Measurements from ENCODE around the gene PPP2R5C.

PPP2R5C gene

DNA sequence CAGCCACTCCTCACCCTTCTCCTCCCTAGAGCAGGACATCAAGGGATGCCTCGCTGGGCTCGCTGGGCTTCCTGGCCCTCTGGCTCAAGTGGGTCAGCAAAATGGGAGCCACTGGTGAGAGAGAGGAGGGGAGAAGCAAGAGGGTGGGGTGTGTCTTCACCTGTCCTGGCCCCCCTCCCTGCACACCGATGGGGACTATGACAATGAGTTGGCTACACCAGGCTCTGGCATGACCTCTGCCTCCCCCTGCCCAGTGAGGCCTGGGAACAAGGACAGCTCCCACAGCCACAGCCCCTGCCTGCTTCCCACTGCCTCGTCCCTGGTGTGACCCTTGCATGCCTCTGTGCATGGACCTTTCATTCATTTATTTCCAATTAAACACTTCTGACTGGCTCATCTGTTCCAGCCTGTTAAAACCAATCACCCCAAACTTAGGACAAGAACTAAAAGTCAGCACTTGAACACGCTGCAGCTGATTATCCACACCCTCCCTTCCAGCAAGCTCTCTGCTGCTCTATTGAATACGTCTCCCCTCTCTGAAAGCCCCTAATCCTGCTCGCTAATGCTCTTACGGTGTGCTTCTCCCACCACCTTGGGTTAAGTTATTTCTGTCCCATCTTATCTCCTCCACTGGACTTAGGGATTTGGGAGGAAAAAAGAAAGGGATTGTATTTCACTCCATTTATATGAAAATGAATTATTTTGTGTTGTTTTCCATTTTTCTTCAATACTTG, 5.8 kb upstream of the PPP2R5C start:
- Histone ChIP-seq H3K4me3 (no peak overlapping the region), H3K27me3 (no peaks in the 10 kb centered on the region), H3K4me1 (peaks cover 5 to 33% (median 21%) of the 10 kb centered on the region in 10 experiments), H4K20me1 (no peaks in the 10 kb centered on the region), H3K9ac (no peak overlapping the region), H3K27ac (peak overlapping the region in 1 of 11 experiments; percentile 74; a peak in 1 of 22 replicates), H3K9me3 (replicated peaks in 1 of 11) (peaks cover 20 to 36% (median 26%) of the 10 kb centered on the region in 11 experiments), H3K4me2 (no peak overlapping the region), H3K36me3 (no peaks in the 10 kb centered on the region)
- TF ChIP-seq Cebpa-rat (IDR thresholded peaks at IDR 0.05): no peak

DNA sequence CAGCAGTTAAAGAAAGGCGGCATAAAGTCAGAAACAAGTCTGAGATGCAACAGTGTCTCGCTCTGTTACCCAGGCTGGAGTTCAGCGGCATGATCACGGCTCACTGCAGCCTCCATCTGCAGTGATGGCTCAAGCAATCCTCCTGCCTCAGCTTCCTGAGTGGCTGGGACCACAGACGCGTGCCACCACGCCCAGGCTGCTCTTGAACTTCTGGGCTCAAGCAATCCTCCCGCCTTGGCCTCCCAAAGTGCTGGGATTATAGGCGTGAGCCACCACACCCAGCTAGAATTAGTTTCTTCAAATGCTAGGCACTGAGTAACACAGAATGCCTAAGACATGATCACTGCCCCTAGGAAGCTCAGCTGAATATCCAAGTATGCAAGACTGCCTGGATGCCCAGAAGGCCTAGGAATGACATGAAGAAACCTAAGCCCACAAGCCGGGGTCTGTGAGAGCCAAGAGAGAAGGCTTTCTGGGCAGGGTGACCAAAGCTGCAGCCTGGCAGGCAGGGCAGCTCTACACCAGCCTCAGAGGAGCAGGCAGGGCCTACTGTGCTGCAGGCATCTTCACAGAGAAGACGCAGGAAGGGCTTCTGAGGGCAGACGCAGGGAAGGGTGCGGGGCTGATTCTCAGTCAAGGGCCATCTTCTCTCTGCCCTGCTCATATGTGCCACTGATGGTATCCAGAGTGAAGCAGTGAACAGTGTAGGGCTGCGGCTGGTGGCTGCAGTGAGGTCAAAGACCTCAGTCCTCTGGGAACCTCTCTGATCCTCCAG, 4.3 kb upstream of the PPP2R5C start:
- no peaks in the 10 kb centered on the region for H3K27me3 ChIP-seq
- peak overlapping the region in 6 of 11 experiments; percentile 25 to 74 (median 58); a peak in 10 of 22 replicates for H3K27ac ChIP-seq
- H3K4me2 ChIP-seq: peak overlapping the region in 8 of 11 experiments; percentile 38 to 73 (median 60); a peak in 15 of 22 replicates
- peaks cover 18 to 26% (median 23%) of the 10 kb centered on the region in 11 experiments for H3K9me3 ChIP-seq (replicated peaks in 1 of 11)
- peaks cover 0 to 5% (median 0%) of the 10 kb centered on the region in 11 experiments; a peak in 3 of 22 replicates for H4K20me1 ChIP-seq
- H3K9ac ChIP-seq: peak overlapping the region in 4 of 11 experiments; percentile 10 to 63 (median 36); a peak in 6 of 22 replicates
- H3K4me1 ChIP-seq: peaks cover 5 to 33% (median 21%) of the 10 kb centered on the region in 10 experiments
- no peak overlapping the region for H3K4me3 ChIP-seq
- H3K36me3 ChIP-seq: no peaks in the 10 kb centered on the region
- no peak for TF ChIP-seq Cebpa-rat (IDR thresholded peaks at IDR 0.05)

DNA sequence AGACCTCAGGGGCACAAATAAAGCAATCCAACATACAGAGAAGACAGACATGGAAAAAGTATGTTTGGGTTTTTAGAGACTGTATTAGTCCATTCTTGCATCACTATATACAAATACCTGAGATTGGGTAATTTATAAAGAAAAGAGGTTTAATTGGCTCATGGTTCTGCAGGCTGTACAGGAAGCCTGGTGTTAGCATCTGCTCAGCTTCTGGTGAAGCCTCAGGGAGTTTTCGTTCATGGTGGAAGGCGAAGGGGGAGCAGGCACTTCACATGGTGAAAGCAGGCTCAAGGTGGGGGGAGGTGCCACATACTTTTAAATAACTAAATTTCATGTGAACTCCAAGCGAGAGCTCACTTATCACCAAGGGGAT, 3.7 kb upstream of the PPP2R5C start:
- H3K4me2 ChIP-seq: peak overlapping the region in 8 of 11 experiments; percentile 38 to 73 (median 60); a peak in 13 of 22 replicates
- peak overlapping the region in 2 of 11 experiments; percentile 8 to 50; a peak in 1 of 22 replicates for H3K9ac ChIP-seq
- no peak overlapping the region for H3K4me3 ChIP-seq
- TF ChIP-seq Cebpa-rat (IDR thresholded peaks at IDR 0.05): 0 out of 22 replicates have a peak, but pooled peaks of 1 of the 11 experiments have one; percentile 40
- peaks cover 0 to 11% (median 0%) of the 10 kb centered on the region in 11 experiments; a peak in 6 of 22 replicates for H4K20me1 ChIP-seq
- H3K36me3 ChIP-seq: no peaks in the 10 kb centered on the region; a peak in 1 of 22 replicates
- H3K27me3 ChIP-seq: no peaks in the 10 kb centered on the region
- peak overlapping the region in 4 of 11 experiments; percentile 25 to 74 (median 60); a peak in 5 of 22 replicates for H3K27ac ChIP-seq
- H3K9me3 ChIP-seq (replicated peaks in 1 of 11): peaks cover 14 to 21% (median 18%) of the 10 kb centered on the region in 11 experiments
- H3K4me1 ChIP-seq: peaks cover 9 to 33% (median 25%) of the 10 kb centered on the region in 10 experiments

DNA sequence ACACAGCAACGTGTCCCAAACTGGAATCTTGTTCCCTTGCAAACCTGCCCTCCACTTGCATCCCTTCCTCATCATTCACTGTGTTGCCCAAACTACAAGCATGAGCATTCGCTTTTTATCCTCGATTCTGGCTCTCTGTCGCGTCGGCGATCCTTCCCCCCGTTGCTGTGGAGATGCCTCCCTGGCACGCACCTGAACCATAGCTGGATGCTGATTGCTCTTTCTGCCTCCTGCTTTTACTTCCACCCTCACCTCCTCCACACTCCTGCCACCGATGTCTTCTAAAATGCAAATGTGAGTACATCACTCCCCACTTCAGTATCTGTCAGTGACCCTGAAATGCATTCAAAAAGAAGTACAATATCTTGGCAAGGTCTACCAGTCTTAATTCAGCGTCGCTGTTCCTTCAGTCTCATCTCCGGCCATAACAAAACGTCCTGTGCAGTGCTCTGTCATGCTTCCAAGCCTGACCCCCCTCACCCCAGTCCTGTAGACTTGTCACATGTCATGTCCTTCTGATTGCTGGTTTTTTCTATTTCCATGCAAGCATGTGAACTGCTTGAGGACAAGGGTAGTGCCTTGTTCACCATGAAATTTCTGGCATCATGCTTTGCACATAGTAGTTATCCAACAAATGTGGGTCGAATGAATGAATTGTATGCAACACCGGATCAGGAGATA, 2.5 kb upstream of the PPP2R5C start:
- no peaks in the 10 kb centered on the region for H3K27me3 ChIP-seq
- peaks cover 0 to 23% (median 11%) of the 10 kb centered on the region in 11 experiments; a peak in 15 of 22 replicates for H4K20me1 ChIP-seq
- H3K4me3 ChIP-seq: no peak overlapping the region
- TF ChIP-seq Cebpa-rat (IDR thresholded peaks at IDR 0.05): no peak
- peaks cover 21 to 45% (median 37%) of the 10 kb centered on the region in 10 experiments for H3K4me1 ChIP-seq
- no peak overlapping the region for H3K27ac ChIP-seq
- peaks cover 2 to 10% (median 6%) of the 10 kb centered on the region in 11 experiments; a peak in 21 of 22 replicates for H3K9me3 ChIP-seq (replicated peaks in 1 of 11)
- no peak overlapping the region for H3K4me2 ChIP-seq
- H3K9ac ChIP-seq: no peak overlapping the region
- H3K36me3 ChIP-seq: peaks cover 2 to 12% (median 9%) of the 10 kb centered on the region in 11 experiments; a peak in 15 of 22 replicates

DNA sequence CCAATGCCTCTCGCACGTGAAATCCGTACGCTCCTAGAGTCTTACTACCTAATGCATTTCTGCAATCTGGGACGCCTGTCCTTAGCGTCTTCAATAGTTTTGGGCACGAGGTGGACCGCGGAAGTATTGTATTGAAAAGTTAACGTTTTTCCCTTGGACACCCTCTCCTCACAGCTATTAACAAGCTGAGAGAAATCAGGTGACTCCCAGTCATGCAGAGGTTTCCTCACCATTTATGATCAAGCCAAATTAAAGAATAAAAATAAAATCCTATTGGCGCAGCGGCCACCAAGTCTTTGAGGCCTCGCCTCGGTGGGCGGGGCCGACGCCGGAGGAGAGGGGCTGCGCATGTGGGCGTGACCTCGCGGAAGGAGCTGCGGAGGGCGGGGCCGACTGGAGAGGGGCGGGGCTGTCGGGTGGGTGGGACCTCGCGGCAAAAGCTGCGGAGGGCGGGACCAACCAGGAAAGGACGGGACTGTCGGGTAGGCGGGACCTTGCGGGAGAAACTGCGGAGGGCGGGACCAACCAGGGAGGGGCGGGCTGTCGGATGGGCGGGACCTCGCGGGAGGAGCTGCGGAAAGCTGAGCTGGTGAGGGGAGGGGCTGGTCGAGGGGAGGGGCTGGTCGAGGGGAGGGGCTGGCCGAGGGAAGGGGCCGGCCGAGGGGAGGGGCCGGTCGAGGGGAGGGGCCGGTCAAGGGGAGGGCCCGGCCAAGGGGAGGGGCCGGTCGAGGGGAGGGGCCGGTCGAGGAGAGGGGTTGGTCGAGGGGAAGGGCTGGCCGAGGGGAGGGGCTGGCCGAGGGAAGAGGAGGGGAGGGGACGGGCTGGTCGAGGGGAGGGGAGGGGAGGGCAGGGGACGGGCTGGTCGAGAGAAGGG, 1.1 kb upstream of the PPP2R5C start:
- H3K36me3 ChIP-seq: peaks cover 7 to 25% (median 21%) of the 10 kb centered on the region in 11 experiments; a peak in 19 of 22 replicates
- peak overlapping the region in 4 of 10 experiments; percentile 31 to 97 (median 66); a peak in 8 of 20 replicates for H3K4me3 ChIP-seq
- TF ChIP-seq Cebpa-rat (IDR thresholded peaks at IDR 0.05): no peak
- H3K4me2 ChIP-seq: peak overlapping the region in 10 of 11 experiments; percentile 19 to 77 (median 41); a peak in 14 of 22 replicates
- H3K27ac ChIP-seq: no peak overlapping the region
- peaks cover 34 to 59% (median 49%) of the 10 kb centered on the region in 10 experiments for H3K4me1 ChIP-seq
- no peaks in the 10 kb centered on the region for H3K27me3 ChIP-seq
- H3K9me3 ChIP-seq (replicated peaks in 1 of 11): 0 out of 22 replicates have a peak, but pooled peaks cover 0 to 6% (median 0%) of the 10 kb centered on the region in 11 experiments
- H4K20me1 ChIP-seq: peaks cover 0 to 37% (median 21%) of the 10 kb centered on the region in 11 experiments; a peak in 15 of 22 replicates
- no peak overlapping the region for H3K9ac ChIP-seq

DNA sequence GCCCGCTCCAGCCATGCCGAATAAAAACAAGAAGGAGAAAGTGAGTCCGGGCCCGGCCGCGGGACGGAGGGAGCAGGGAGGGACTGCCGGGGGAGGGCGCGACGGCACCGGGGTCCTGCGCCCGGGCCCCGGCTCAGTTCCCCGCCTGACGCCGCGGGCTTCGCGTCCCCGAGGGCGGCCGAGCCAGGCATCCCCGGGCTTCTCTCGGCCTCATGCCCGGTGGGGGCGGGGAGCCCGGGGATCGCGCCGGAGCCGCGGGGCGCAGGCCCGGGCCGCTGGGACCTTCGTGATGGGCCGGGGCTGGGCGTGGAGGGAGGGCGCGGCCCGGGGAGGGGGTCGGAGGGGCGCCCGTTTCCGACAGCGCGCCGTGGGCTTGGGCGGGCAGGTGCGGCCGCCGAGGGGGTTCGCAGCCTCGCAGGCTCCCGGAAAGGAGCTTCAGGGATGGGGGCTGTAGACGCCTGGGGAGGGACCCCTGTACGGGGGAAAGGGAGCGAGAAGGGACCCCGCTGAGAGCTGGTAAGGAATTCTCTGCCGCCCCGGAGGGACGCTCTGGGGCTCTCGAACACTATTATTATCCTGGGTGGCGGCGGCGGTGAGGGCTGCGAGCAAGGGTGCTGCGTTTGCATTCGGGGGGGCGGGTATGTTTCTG, 496 bp downstream of the PPP2R5C start:
- Histone ChIP-seq H3K9ac (peak overlapping the region; percentile 95 to 99 (median 97)), H3K36me3 (peaks cover 21 to 42% (median 37%) of the 10 kb centered on the region in 11 experiments; a peak in 21 of 22 replicates), H4K20me1 (peaks cover 0 to 48% (median 33%) of the 10 kb centered on the region in 11 experiments; a peak in 15 of 22 replicates), H3K4me1 (peaks cover 34 to 66% (median 54%) of the 10 kb centered on the region in 10 experiments), H3K9me3 (replicated peaks in 1 of 11) (0 out of 22 replicates have a peak, but pooled peaks cover 0 to 6% (median 0%) of the 10 kb centered on the region in 11 experiments), H3K4me3 (peak overlapping the region; percentile 92 to 98 (median 96)), H3K27ac (peak overlapping the region; percentile 92 to 97 (median 95)), H3K27me3 (no peaks in the 10 kb centered on the region), H3K4me2 (peak overlapping the region; percentile 65 to 92 (median 86))
- TF ChIP-seq Cebpa-rat (IDR thresholded peaks at IDR 0.05): no peak

DNA sequence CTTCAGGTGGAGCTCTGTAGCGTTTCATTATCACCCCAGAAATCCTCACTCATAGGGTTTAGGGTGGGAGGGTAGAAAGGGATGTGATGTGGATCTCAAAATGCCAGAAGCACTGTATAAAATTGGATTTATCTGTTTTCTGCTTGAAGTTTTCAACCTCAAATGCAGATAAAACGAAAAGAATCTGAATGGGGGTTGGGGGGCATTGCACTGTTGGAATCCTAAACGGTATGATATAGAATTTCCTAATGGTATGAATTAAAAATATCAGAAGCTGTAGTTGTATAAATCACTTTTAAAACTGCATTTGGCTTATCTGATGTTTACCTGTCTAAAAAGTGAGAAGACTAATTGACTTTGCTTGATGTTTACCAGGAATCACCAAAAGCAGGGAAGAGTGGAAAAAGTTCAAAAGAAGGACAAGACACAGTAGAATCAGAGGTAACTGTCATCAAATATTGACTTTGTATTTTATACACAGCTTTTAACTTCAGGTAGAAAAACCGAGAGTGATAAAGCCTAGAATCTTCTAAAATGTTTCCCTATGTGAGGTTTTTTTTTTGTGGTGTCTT, 1.1 kb downstream of the PPP2R5C start:
- Histone ChIP-seq H3K4me3 (peak overlapping the region; percentile 92 to 98 (median 96)), H3K4me2 (peak overlapping the region; percentile 65 to 92 (median 86)), H3K36me3 (peaks cover 22 to 48% (median 43%) of the 10 kb centered on the region in 11 experiments; a peak in 21 of 22 replicates), H4K20me1 (peaks cover 0 to 54% (median 35%) of the 10 kb centered on the region in 11 experiments; a peak in 15 of 22 replicates), H3K4me1 (peaks cover 32 to 66% (median 50%) of the 10 kb centered on the region in 10 experiments), H3K27ac (peak overlapping the region; percentile 92 to 97 (median 95); a peak in 21 of 22 replicates), H3K9me3 (replicated peaks in 1 of 11) (0 out of 22 replicates have a peak, but pooled peaks cover 0 to 5% (median 0%) of the 10 kb centered on the region in 11 experiments), H3K9ac (peak overlapping the region; percentile 95 to 99 (median 97)), H3K27me3 (no peaks in the 10 kb centered on the region)
- no peak for TF ChIP-seq Cebpa-rat (IDR thresholded peaks at IDR 0.05)
